H1 (cell line): ENCODE measurements around the gene TMCC1. TPM values are rescaled to one million over a fixed set of nuclear protein-coding genes. Genes with fewer than 3 reads are reported as not detected.

Experiments
- CTCF ChIA-PET: fragments of 300-600 bp; sonication (Branson Sonifier 250); formaldehyde crosslinking; loops from one replicate; lab custom pipeline; 2021; ENCODE audit not compliant: partially characterized antibody; lab: Charles Lee
- POLR2A ChIA-PET: fragments of 300-600 bp; sonication (Branson Sonifier 250); formaldehyde crosslinking; loops from one replicate; lab custom pipeline; 2021; ENCODE audit warnings: inconsistent platforms; ENCODE audit not compliant: partially characterized antibody; lab: Charles Lee
- DNase-seq, 2 experiments: peaks; one replicate each; pipeline versions ENCODE4 v3.0.0 to v3.0.0-alpha.2; 2010 to 2022; ENCODE audit warnings: low spot score in 2 of 2, low read depth in 1 of 2, mixed read lengths in 1 of 2
- FAIRE-seq: peaks from 2 replicates; lab custom pipeline; 2011; peaks lifted over from hg19 to GRCh38; lab: Jason Lieb, UNC
- H2AFZ ChIP-seq: 2 replicates; pipeline ENCODE4 v1.8.1; 2012; ENCODE audit warnings: low read length, inconsistent platforms
- H2AK5ac ChIP-seq: 2 replicates; pipeline ENCODE4 v1.6.1; 2013; ENCODE audit warnings: low read depth, low read length
- H2BK120ac ChIP-seq: replicated peaks from 2 replicates; pipeline ENCODE3; 2013; ENCODE audit warnings: low read depth, low read length, inconsistent platforms
- H2BK12ac ChIP-seq: 2 replicates; pipeline ENCODE4 v1.6.1; 2013; ENCODE audit warnings: low read depth, low read length
- H2BK15ac ChIP-seq: 2 replicates; pipeline ENCODE4 v1.6.1; 2013; ENCODE audit warnings: low read length
- H2BK20ac ChIP-seq: 2 replicates; pipeline ENCODE4 v1.6.1; 2013; ENCODE audit warnings: low read length
- H2BK5ac ChIP-seq: 2 replicates; pipeline ENCODE4 v1.6.1; 2013; ENCODE audit warnings: low read depth, low read length
- H3K14ac ChIP-seq: 2 replicates; pipeline ENCODE4 v1.6.1; 2013; ENCODE audit warnings: inconsistent platforms; ENCODE audit not compliant: insufficient read length
- H3K18ac ChIP-seq: 2 replicates; pipeline ENCODE4 v1.6.1; 2013; ENCODE audit warnings: low read length; ENCODE audit errors: extremely low read depth
- H3K23ac ChIP-seq: 2 replicates; pipeline ENCODE4 v1.6.1; 2013; ENCODE audit warnings: inconsistent platforms; ENCODE audit not compliant: insufficient read length
- H3K23me2 ChIP-seq: 2 replicates; pipeline ENCODE4 v1.6.1; 2013; ENCODE audit warnings: low read depth, low read length
- H3K27ac ChIP-seq: 2 replicates; pipeline ENCODE4 v1.6.1; 2011; ENCODE audit warnings: low read depth, low read length, inconsistent platforms
- H3K27me3 ChIP-seq, 4 experiments: replicated peaks in 1 of 4; 1 replicate in 1 of 4; 2 replicates in 3 of 4; pipeline versions ENCODE4 v1.6.1 to v1.8.1; 2011 to 2013; ENCODE audit warnings: low read length in 3 of 4, mild to moderate bottlenecking in 3 of 4, inconsistent platforms in 2 of 4, mixed read lengths in 2 of 4, moderate library complexity in 1 of 4; ENCODE audit not compliant: control insufficient read depth in 3 of 4, insufficient read depth in 3 of 4; ENCODE audit errors: extremely low read depth in 1 of 4
- H3K36me3 ChIP-seq, 4 experiments: 2 replicates each; pipeline versions ENCODE4 v1.6.1 to v1.8.1; 2011 to 2013; ENCODE audit warnings: mild to moderate bottlenecking in 4 of 4, low read length in 3 of 4, moderate library complexity in 2 of 4, control low read depth in 1 of 4, inconsistent platforms in 1 of 4; ENCODE audit not compliant: insufficient read depth in 4 of 4, control insufficient read depth in 2 of 4
- H3K4ac ChIP-seq: replicated peaks from 2 replicates; pipeline ENCODE3; 2013; ENCODE audit warnings: low read length, low read depth, mixed read lengths, inconsistent platforms; ENCODE audit not compliant: insufficient read length
- H3K4me1 ChIP-seq, 4 experiments: replicated peaks in 1 of 4; 1 replicate in 1 of 4; 2 replicates in 3 of 4; pipeline versions ENCODE4 v1.6.1 to v1.8.1; 2011 to 2013; ENCODE audit warnings: low read length in 3 of 4, inconsistent platforms in 2 of 4, mixed read lengths in 1 of 4; ENCODE audit not compliant: insufficient read depth in 4 of 4, control insufficient read depth in 3 of 4
- H3K4me2 ChIP-seq, 2 experiments: 2 replicates each; pipeline versions ENCODE4 v1.6.1 to v1.8.1; 2011 to 2013; ENCODE audit warnings: low read depth in 2 of 2, low read length in 2 of 2, control low read depth in 1 of 2, inconsistent platforms in 1 of 2, mild to moderate bottlenecking in 1 of 2; ENCODE audit not compliant: insufficient read depth in 1 of 2
- H3K4me3 ChIP-seq, 4 experiments: fragments of 200-600, 300-600 bp in 1 of 4; sonication (generic), shearing (Covaris generic), sonication (Bioruptor Twin) in 1 of 4; 2 replicates each; pipeline versions ENCODE4 v1.5.1 to v1.8.1; 2011 to 2016; ENCODE audit warnings: low read length in 4 of 4, low read depth in 3 of 4, control low read depth in 2 of 4, inconsistent platforms in 2 of 4, mild to moderate bottlenecking in 2 of 4, mixed read lengths in 1 of 4, moderate library complexity in 1 of 4; ENCODE audit not compliant: insufficient read depth in 2 of 4; ENCODE audit errors: extremely low read depth in 1 of 4
- H3K56ac ChIP-seq: replicated peaks from 2 replicates; pipeline ENCODE3; 2013; ENCODE audit warnings: low read depth, mild to moderate bottlenecking, mixed read lengths, low read length, inconsistent platforms; ENCODE audit not compliant: insufficient read length
- H3K79me1 ChIP-seq: 2 replicates; pipeline ENCODE4 v1.6.1; 2013; ENCODE audit warnings: low read depth, low read length, control low read depth
- H3K79me2 ChIP-seq, 2 experiments: 2 replicates each; pipeline versions ENCODE4 v1.6.1 to v1.8.1; 2012 to 2013; ENCODE audit warnings: low read length in 2 of 2, mild to moderate bottlenecking in 2 of 2, inconsistent platforms in 1 of 2; ENCODE audit not compliant: insufficient read depth in 2 of 2, control insufficient read depth in 1 of 2
- H3K9ac ChIP-seq, 4 experiments: replicated peaks in 1 of 4; 1 replicate in 1 of 4; 2 replicates in 3 of 4; pipeline versions ENCODE4 v1.6.1 to v1.8.1; 2011 to 2013; ENCODE audit warnings: low read depth in 3 of 4, low read length in 3 of 4, control low read depth in 2 of 4, mild to moderate bottlenecking in 2 of 4, moderate library complexity in 2 of 4, inconsistent platforms in 1 of 4; ENCODE audit errors: extremely low read depth in 1 of 4
- H3K9me3 ChIP-seq, 2 experiments: 2 replicates each; pipeline versions ENCODE4 v1.6.1 to v1.8.1; 2012 to 2013; ENCODE audit warnings: mild to moderate bottlenecking in 2 of 2, moderate library complexity in 2 of 2, control low read depth in 1 of 2, inconsistent platforms in 1 of 2, low read depth in 1 of 2, low read length in 1 of 2, mixed read lengths in 1 of 2; ENCODE audit not compliant: insufficient read depth in 2 of 2
- H4K20me1 ChIP-seq, 2 experiments: replicated peaks in 1 of 2; 2 replicates each; pipeline versions ENCODE3 to v1.8.1; 2011 to 2013; ENCODE audit warnings: inconsistent platforms in 2 of 2, low read length in 2 of 2, mild to moderate bottlenecking in 1 of 2; ENCODE audit not compliant: insufficient read depth in 2 of 2, control insufficient read depth in 1 of 2
- H4K5ac ChIP-seq: 2 replicates; pipeline ENCODE4 v1.6.1; 2013; ENCODE audit warnings: low read length, low read depth, mixed read lengths, inconsistent platforms; ENCODE audit not compliant: insufficient read length
- H4K8ac ChIP-seq: 2 replicates; pipeline ENCODE4 v1.8.0; 2013; ENCODE audit warnings: mild to moderate bottlenecking, moderate library complexity, low read length, inconsistent platforms; ENCODE audit not compliant: insufficient read depth; ENCODE audit errors: extremely low read depth
- H4K91ac ChIP-seq: replicated peaks from 2 replicates; pipeline ENCODE3; 2013; ENCODE audit warnings: low read length, mixed read lengths, inconsistent platforms; ENCODE audit not compliant: insufficient read length
- CEBPB ChIP-seq: IDR thresholded peaks from 2 replicates; pipeline ENCODE4 v1.6.1; 2012; ENCODE audit warnings: low read depth, low read length
- KDM4A ChIP-seq: IDR thresholded peaks from one replicate; pipeline ENCODE4 v1.7.1; 2012; ENCODE audit warnings: low read depth, mild to moderate bottlenecking, moderate library complexity, low read length, inconsistent platforms; ENCODE audit not compliant: severe bottlenecking
- WGBS, 2 experiments: shearing (Covaris generic) in 1 of 2; methylation state at CpG; one replicate each; pipeline versions ENCODE4 v1.1.6 to v1.1.7; 2013 to 2015; ENCODE audit warnings: low lambda C conversion rate in 2 of 2, mixed read lengths in 2 of 2, inconsistent platforms in 1 of 2, low coverage in 1 of 2, missing lambda C conversion rate in 1 of 2; ENCODE audit not compliant: insufficient replicate concordance in 2 of 2, insufficient coverage in 1 of 2, insufficient read length in 1 of 2; ENCODE audit errors: extremely low coverage in 1 of 2, missing lambda C conversion rate in 1 of 2; 5-methylcytosine and 5-hydroxymethylcytosine counted together
- polyA plus RNA-seq, 7 experiments: library from polyadenylated mRNA; depleted of rRNA in 3 of 7; stranded (reverse) in 5 of 7; unstranded in 2 of 7; fragments of >200 nt in 5 of 7; fragments of 200-250 nt in 2 of 7; gene quantifications; 1 replicate in 5 of 7; 2 replicates in 1 of 7; 4 replicates in 1 of 7; pipeline versions ENCODE4 v1.2.1 to v1.2.3, GENCODE V29; 2011 to 2013; ENCODE audit warnings: missing spikeins in 2 of 7, mixed read lengths in 2 of 7
- total RNA-seq: library from RNA; stranded (reverse); fragmentation: NEBNext Ultra II Directional; extraction: Animal tissue kit (Norgen Biotek cat#: 25700); gene quantifications from 2 replicates; pipeline ENCODE4 v1.2.1, GENCODE V29; 2021

TMCC1 gene
- total and polyA plus RNA-seq, 2 of the 8 experiments (the other 6 are each of a cell fraction or from before 2014, with no cell fraction given) = 10.4 to 27.1 TPM

- Histone ChIP-seq H4K91ac (no peak overlapping the region), H2AK5ac (no peak overlapping the region; the same call in 1 of the 2 replicates), H3K4ac (no peak overlapping the region), H3K27me3 (no peaks in the 10 kb centered on the region), H3K23ac (no peak overlapping the region), H3K9me3 (no peaks in the 10 kb centered on the region), H2BK15ac (no peak overlapping the region), H3K23me2 (no peaks in the 10 kb centered on the region), H3K27ac (no peak overlapping the region), H4K8ac (no peak overlapping the region), H3K14ac (no peak overlapping the region), H2AFZ (no peak overlapping the region), H3K4me2 (no peak overlapping the region), H3K4me1 (peaks cover 0 to 8% (median 3%) of the 10 kb centered on the region in 4 experiments; a peak in 4 of 7 replicates), H3K4me3 (no peak overlapping the region), H2BK12ac (no peak overlapping the region), H2BK5ac (no peak overlapping the region), H2BK120ac (no peak overlapping the region), H3K9ac (no peak overlapping the region), H3K56ac (no peak overlapping the region), H2BK20ac (no peak overlapping the region), H3K79me2 (0 out of 4 replicates have a peak, but pooled peaks cover 0 to 3% of the 10 kb centered on the region in 2 experiments), H4K20me1 (no peaks in the 10 kb centered on the region), H3K79me1 (no peaks in the 10 kb centered on the region; the same call in 1 of the 2 replicates), H4K5ac (no peak overlapping the region), H3K36me3 (no peaks in the 10 kb centered on the region), H3K18ac (no peak overlapping the region)
- FAIRE-seq = no peak
- TF ChIP-seq CEBPB (peak; percentile 71; the same call in 1 of the 2 replicates), KDM4A (no peak)
- DNase-seq = no peak
- CTCF ChIA-PET = interaction anchor here (2.1 kb wide), 1 partner anchor 14 kb away, joined by 4 read pairs; no protein-coding TSS in a partner anchor
- POLR2A ChIA-PET = no interaction called here
- WGBS, 2 experiments = 90% methylated on average over 2 of the region's 2 CpGs; no CpG with 5 or more reads in 1 of the 2 experiments
Observed at GRCh38 chr3:129734449-129734848, 159.1 kb downstream of the TMCC1 start.
